Measurements from ENCODE around the gene LIPI.
"Not testable (repeated sequence)": the region's sequence is repeated elsewhere in the genome, so short reads cannot be mapped to it uniquely, and the experiment has no call there.

Gene LIPI

DNA sequence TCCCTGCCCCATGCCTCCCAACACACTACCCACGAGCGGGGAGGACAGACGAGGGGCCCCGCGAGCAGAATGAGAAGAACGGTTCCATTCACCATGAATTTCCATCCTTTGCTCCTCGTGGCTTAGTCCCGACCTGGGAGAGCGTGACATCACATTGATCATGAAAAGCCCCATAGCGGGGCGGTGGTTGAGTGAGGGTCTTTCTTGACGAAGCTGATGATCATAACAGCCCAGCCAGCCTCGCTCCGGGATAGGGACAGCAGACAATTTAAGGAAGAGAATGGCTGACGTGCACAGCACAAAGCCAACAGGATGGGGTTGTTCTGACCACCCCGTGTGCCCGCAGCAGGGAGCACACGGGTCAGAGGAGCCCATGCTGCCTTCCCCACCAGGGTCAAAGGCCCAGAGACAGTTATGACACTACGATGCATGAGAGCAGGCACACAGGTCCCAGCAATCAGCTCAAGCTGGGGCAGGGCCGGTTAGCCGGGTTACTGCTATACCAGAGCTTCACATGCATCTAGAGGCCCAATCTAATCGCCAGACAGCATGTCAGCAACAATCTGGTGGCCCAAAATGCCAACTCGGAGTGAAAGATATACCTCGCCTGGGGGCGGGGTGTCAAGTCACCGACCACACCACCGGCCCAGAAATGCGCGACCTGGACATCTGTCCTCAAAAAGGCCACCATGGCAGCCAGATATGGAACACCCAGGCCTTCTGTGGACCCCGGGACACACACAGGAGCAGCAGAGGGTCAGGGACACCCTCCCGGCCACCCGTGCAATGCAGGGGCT lies 135.2 kb downstream of the LIPI start:
- no peak for DNase-seq (ENCODE audit: extremely low read depth in 1 of 2, low read depth in 1 of 2)

- no peak for DNase-seq (ENCODE audit: extremely low read depth in 1 of 2, low read depth in 1 of 2)
Measured at GRCh38 chr21:14074177-14074576, 136.6 kb downstream of the LIPI start.

- no peak for DNase-seq (ENCODE audit: extremely low read depth in 1 of 2, low read depth in 1 of 2)
Measured at GRCh38 chr21:14073615-14074014, 137.1 kb downstream of the LIPI start.

GRCh38 chr21:14072761-14073535 lies 137.8 kb downstream of the LIPI start:
- no peak for DNase-seq (ENCODE audit: extremely low read depth in 1 of 2, low read depth in 1 of 2)

GRCh38 chr21:14071902-14072734 lies 138.6 kb downstream of the LIPI start:
- DNase-seq (ENCODE audit: extremely low read depth in 1 of 2, low read depth in 1 of 2): no peak

- no peak for DNase-seq (ENCODE audit: extremely low read depth in 1 of 2, low read depth in 1 of 2)
Measured at GRCh38 chr21:14070968-14071367, 139.8 kb downstream of the LIPI start.

- no peak for DNase-seq (ENCODE audit: extremely low read depth in 1 of 2, low read depth in 1 of 2)
Measured at GRCh38 chr21:14070049-14070893, 140.5 kb downstream of the LIPI start.

DNA sequence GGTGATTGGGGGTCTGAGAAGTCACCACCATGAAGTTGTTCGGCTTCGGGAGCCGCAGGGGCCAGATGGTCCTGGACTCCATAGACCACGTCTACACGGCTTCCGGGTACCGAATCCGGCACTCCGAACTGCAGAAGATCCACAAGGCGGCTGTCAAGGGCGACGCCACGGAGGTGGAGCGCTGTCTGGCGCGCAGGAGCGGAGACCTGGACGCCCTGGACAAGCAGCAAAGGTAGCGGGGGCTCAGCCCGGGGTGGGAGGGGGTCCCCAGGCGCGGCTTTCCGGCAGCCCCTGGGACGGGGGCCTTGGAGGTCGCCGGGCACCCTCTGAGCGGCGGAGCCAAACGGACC lies 146.5 kb downstream of the LIPI start:
- no peak for DNase-seq (ENCODE audit: extremely low read depth in 1 of 2, low read depth in 1 of 2)

DNA sequence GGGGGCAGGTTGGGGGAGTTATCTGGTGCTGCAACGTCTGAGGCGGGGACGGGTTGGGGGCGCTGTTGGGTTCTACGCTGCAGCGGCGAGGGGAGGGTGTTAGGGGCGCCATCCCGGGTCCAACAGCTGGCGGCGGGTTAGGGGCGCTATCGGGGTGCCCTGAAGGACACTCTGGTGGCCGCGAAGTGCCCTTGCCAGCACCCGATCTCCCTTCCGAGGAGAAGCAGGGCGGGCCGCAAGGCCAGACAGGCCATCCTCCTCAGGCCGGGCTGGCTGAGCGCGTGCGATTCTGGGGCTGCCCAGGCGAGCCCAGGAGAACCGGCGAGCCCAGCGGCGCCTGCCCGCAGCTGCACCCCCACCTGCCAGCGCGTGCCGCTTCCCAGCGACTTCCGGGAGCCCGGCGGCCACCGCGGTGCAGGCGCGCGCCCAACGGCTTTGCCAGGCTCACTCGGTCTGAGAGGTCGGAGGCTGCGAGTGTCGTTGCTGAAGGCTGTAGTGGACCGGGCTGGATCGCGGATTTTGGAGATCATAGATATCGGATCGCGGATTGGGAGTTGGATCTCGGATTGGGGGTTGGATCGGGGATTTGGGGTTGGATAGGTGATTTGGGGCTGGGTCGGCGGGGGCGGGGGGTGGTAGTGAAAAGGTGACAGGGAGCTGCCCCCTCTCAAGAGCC lies 147.0 kb downstream of the LIPI start:
- not testable (repeated sequence) for DNase-seq (ENCODE audit: extremely low read depth in 1 of 2, low read depth in 1 of 2)

- DNase-seq (ENCODE audit: extremely low read depth in 1 of 2, low read depth in 1 of 2): not testable (repeated sequence)
Measured at GRCh38 chr21:14062684-14063083, 148.1 kb downstream of the LIPI start.

DNA sequence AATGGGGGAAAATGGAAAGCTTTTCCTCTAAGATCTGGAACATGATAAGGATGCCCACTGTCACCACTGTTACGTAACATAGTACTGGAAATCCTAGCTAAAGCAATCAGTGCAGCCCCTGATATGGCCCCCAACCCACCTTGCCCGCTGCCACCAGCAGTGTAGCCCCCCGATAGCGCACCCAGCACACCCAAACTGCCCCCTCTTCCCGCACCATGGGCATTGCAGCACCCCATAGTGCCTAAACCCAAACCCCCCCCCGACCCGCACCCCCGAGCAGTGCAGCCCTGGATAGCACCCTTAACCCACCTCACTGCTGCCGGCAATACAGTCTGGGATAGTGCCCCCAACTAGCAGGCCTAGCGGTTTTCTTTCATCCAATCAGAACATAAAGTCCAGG lies 148.9 kb downstream of the LIPI start:
- DNase-seq (ENCODE audit: extremely low read depth in 1 of 2, low read depth in 1 of 2): not testable (repeated sequence)

DNA sequence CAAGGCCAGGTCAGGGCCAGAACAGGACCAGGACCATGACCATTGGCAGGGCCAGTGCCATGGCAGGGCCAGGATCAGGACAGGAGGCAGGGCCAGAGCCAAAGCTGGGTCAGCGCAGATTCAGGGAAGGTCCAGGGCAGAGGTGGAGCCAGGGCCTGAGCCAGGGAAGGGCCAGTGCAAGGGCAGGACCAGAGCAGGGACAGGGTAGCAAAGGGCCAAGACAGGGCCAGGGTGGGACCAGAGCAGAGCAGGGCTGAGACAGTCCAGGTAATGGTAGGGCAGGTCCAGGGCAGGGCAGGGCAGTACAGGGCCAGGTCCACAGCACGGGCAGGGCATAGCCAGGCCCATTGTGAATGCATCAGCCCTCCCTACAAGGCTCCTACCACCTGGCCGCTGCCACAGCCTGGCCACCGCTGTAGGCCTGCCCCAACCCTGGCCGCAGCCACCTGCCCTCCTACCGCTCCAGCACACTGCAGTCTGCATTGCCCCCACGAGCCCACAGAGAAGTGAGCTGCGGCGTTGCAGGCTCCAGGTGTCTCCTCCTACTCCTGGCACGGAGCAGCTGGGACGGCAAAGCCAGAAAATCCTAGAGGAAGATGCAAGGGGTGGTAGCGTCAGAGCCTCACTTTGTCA lies 151.6 kb downstream of the LIPI start:
- DNase-seq (ENCODE audit: extremely low read depth in 1 of 2, low read depth in 1 of 2): not testable (repeated sequence)
